A549 (cell line): ENCODE data around the gene FAM171A1.

Source experiments
- CEBPB ChIP-seq, 2 experiments: fragments of >200 bp in 1 of 2; sonication (Bioruptor Twin) in 1 of 2; formaldehyde crosslinking in 1 of 2; IDR thresholded peaks; 2 replicates each; pipeline ENCODE4 v1.6.1; 2012 to 2016
- CTCF ChIP-seq: fragments of >200 bp; sonication (Bioruptor Twin); formaldehyde crosslinking; IDR thresholded peaks from 3 replicates; pipeline ENCODE4 v1.5.1; 2016
- ESRRA ChIP-seq: fragments of 150-350 bp; IDR thresholded peaks from 2 replicates; pipeline ENCODE4 v1.6.1; 2014; ENCODE audit warnings: mild to moderate bottlenecking, low read length, borderline replicate concordance
- REST ChIP-seq: fragments of 200-600 bp; sonication (generic); IDR thresholded peaks from 2 replicates; pipeline ENCODE4 v1.6.1; 2016; ENCODE audit warnings: antibody characterized with exemption, mild to moderate bottlenecking, moderate library complexity

DNA sequence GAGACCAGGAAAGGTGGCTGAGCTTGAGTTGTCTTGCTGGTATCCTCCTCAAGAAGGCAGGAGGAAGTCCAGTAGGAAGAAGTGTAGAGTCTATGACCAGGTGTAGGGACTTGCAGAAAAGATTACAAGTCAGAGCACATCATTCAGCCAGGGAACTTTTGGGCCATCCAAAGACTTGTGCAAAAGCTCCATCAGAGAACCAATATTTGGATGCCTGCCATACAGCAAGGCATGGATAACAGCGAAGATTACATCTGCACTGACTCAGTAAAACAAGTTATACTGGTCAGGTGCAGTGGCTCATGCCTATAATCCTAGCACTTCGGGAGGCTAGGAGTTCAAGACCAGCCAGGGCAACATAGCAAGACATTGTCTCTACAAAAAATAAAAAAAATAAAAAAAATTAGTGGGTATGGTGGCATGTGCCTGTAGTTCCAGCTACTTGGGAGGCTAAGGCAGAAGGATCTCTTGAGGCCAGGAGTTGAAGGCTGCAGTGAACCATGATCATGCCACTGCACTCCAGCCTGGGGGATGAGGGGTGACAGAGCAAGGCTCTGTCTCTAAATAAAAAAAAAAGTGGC lies 189.4 kb downstream of the FAM171A1 start:
- TF ChIP-seq CTCF, result no peak
- no peak for TF ChIP-seq ESRRA
- TF ChIP-seq CEBPB (IDR thresholded peaks at IDR 0.05), result no peak
- TF ChIP-seq REST, result no peak
